Prostate gland (tissue), 2 donors: Measurements from ENCODE around the gene PCDHGA7. TPM values are rescaled to one million over a fixed set of nuclear protein-coding genes. Genes with fewer than 3 reads are reported as not detected.
A peak's percentile ranks its signal among the peaks of the same experiment; 100 is the strongest.
"Not testable (repeated sequence)": the region's sequence is repeated elsewhere in the genome, so short reads cannot be mapped to it uniquely, and the experiment has no call there.

Source experiments
- DNase-seq: peaks from one replicate; pipeline ENCODE4 v3.0.0-alpha.2; 2019; ENCODE audit warnings: low spot score
- H3K27ac ChIP-seq, 2 donors: fragments of 200-600 bp; sonication (generic); 2 replicates each; pipeline ENCODE4 v1.5.1; 2017 to 2019
- H3K27me3 ChIP-seq: fragments of 200-600 bp; sonication (generic); replicated peaks from 2 replicates; pipeline ENCODE4 v1.5.1; 2019; ENCODE audit not compliant: insufficient read depth
- H3K36me3 ChIP-seq, 2 donors: fragments of 200-600 bp; sonication (generic); 1 replicate in 1 of 2; 2 replicates in 1 of 2; pipeline versions ENCODE4 v1.5.1 to v1.8.1; 2017 to 2019
- H3K4me1 ChIP-seq: fragments of 200-600 bp; sonication (generic); replicated peaks from 2 replicates; pipeline ENCODE4 v1.5.1; 2019
- H3K4me3 ChIP-seq, 2 donors: fragments of 200-600 bp; sonication (generic); 2 replicates each; pipeline ENCODE4 v1.5.1; 2017 to 2019
- H3K9me3 ChIP-seq: fragments of 200-600 bp; sonication (generic); 2 replicates; pipeline ENCODE4 v1.5.1; 2017
- POLR2A ChIP-seq: fragments of 450-650 bp; IDR thresholded peaks from one replicate; pipeline ENCODE4 v1.6.1; 2016; ENCODE audit warnings: antibody characterized with exemption, mild to moderate bottlenecking
- POLR2AphosphoS5 ChIP-seq: sonication (generic); formaldehyde crosslinking; IDR thresholded peaks from one replicate; pipeline ENCODE4 v1.6.1; 2017; ENCODE audit warnings: antibody characterized with exemption
- WGBS: methylation state at CpG from one replicate; pipeline ENCODE4 v1.1.5; 2018; 5-methylcytosine and 5-hydroxymethylcytosine counted together
- intact Hi-C: fragments of 100-400 bp; cut with DNase I; formaldehyde crosslinking; loops from one replicate; pipeline ENCODE4 v1.14.2; 2022
- total RNA-seq, 2 donors: library from RNA; depleted of rRNA; stranded (reverse); fragments of >200 nt; gene quantifications; one replicate each; pipeline ENCODE4 v1.1.0, GENCODE V29; 2016
- TF ChIP-seq, protein P1 (sequence below), 4 experiments: fragments of 200-600 bp in 2 of 4; fragments of 450-650 bp in 2 of 4; sonication (generic) in 2 of 4; IDR thresholded peaks; 1 replicate in 3 of 4; 2 replicates in 1 of 4; pipeline ENCODE4 v1.5.1; 2016 to 2019; ENCODE audit warnings: antibody characterized with exemption in 4 of 4, mild to moderate bottlenecking in 2 of 4, moderate library complexity in 2 of 4

Gene PCDHGA7
- total RNA-seq, 2 donors from 2014 or later, result 4.1 to 8.2 TPM

GRCh38 chr5:141369994-141370848 is 12.3 kb upstream of the PCDHGA7 start, which contains the start of gene PCDHGB3:
TSS of gene PCDHGB3 (plus strand) at chr5:141370242. CDS start at chr5:141370395, 153 bp downstream.
- TF ChIP-seq POLR2AphosphoS5 (no peak), POLR2A (no peak)
- TF ChIP-seq, protein P1, sequence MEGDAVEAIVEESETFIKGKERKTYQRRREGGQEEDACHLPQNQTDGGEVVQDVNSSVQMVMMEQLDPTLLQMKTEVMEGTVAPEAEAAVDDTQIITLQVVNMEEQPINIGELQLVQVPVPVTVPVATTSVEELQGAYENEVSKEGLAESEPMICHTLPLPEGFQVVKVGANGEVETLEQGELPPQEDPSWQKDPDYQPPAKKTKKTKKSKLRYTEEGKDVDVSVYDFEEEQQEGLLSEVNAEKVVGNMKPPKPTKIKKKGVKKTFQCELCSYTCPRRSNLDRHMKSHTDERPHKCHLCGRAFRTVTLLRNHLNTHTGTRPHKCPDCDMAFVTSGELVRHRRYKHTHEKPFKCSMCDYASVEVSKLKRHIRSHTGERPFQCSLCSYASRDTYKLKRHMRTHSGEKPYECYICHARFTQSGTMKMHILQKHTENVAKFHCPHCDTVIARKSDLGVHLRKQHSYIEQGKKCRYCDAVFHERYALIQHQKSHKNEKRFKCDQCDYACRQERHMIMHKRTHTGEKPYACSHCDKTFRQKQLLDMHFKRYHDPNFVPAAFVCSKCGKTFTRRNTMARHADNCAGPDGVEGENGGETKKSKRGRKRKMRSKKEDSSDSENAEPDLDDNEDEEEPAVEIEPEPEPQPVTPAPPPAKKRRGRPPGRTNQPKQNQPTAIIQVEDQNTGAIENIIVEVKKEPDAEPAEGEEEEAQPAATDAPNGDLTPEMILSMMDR (IDR thresholded peaks at IDR 0.05), result peak in 1 of 4 experiments; percentile 21
- Histone ChIP-seq H3K27me3 (peaks cover 8% of the 10 kb centered on the region), H3K9me3 (no peaks in the 10 kb centered on the region), H3K36me3 (no peaks in the 10 kb centered on the region), H3K4me1 (no peaks in the 10 kb centered on the region), H3K4me3 (no peak within 1 kb of the TSS), H3K27ac (no peak within 1 kb of the TSS)
- no peak for DNase-seq
- 17% methylated on average over 32 of the region's 32 CpGs for WGBS
- intact Hi-C loops, result no loop called here

- Histone ChIP-seq H3K4me1 (no peaks in the 10 kb centered on the region), H3K9me3 (no peaks in the 10 kb centered on the region), H3K27me3 (peaks cover 4% of the 10 kb centered on the region), H3K4me3 (no peak overlapping the region), H3K36me3 (no peaks in the 10 kb centered on the region), H3K27ac (no peak overlapping the region)
- 18% methylated on average over 41 of the region's 69 CpGs for WGBS
- intact Hi-C loops, result no loop called here
- no peak for DNase-seq
- no peak for TF ChIP-seq POLR2A
- TF ChIP-seq, protein P1 (IDR thresholded peaks at IDR 0.05), result no peak
- no peak for TF ChIP-seq POLR2AphosphoS5
Measured at GRCh38 chr5:141371572-141372475, 10.7 kb upstream of the PCDHGA7 start.

DNA sequence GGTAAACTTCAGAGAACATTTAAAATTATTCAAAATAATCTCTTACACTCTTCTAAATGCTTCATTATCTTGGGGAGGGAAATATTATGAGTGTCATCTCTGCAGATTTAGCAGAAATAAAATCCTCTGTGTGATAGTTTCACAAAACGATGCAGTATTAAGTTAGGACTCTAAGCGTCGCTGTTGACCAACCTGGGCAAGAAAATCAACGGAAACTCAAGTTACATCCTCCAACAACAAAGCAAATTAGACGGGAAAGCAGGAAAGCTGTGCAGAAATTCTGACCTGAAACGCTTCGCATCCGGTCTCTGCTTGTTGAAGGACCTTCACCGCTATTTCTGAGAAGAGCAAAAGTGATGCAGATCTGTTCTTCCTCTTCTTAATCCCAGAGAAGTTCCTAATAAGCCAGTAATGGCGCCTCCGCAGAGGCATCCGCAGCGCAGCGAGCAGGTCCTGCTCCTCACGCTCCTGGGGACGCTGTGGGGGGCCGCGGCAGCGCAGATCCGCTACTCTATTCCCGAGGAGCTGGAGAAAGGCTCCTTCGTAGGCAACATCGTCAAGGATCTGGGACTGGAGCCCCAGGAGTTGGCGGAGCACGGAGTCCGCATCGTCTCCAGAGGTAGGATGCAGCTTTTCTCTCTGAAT is 8.7 kb upstream of the PCDHGA7 start, which contains the start of gene PCDHGA6:
TSS of gene PCDHGA6 (plus strand) at position 219 of the 645 bp plus-strand sequence. CDS start at position 412, 193 bp downstream.
- H3K4me3 ChIP-seq, result no peak within 1 kb of the TSS
- H3K9me3 ChIP-seq, result no peaks in the 10 kb centered on the region
- no peaks in the 10 kb centered on the region for H3K36me3 ChIP-seq
- H3K27ac ChIP-seq, result no peak within 1 kb of the TSS
- DNase-seq, result no peak
- H3K4me1 ChIP-seq, result no peaks in the 10 kb centered on the region
- H3K27me3 ChIP-seq, result peaks cover 4% of the 10 kb centered on the region
- TF ChIP-seq, protein P1 (IDR thresholded peaks at IDR 0.05), result peak in 2 of 4 experiments; percentile 10 to 17
- TF ChIP-seq POLR2A (no peak), POLR2AphosphoS5 (no peak)
- intact Hi-C loops, result no loop called here
- WGBS, result 13% methylated on average over 27 of the region's 27 CpGs

GRCh38 chr5:141374627-141375026 is 7.9 kb upstream of the PCDHGA7 start:
- Histone ChIP-seq H3K27ac (no peak overlapping the region), H3K4me3 (no peak overlapping the region), H3K9me3 (no peaks in the 10 kb centered on the region), H3K4me1 (no peaks in the 10 kb centered on the region), H3K27me3 (peaks cover 4% of the 10 kb centered on the region), H3K36me3 (no peaks in the 10 kb centered on the region)
- no peak for DNase-seq
- 39% methylated on average over 14 of the region's 14 CpGs for WGBS
- intact Hi-C loops, result no loop called here
- TF ChIP-seq POLR2A (no peak), POLR2AphosphoS5 (no peak)
- TF ChIP-seq, protein P1 (IDR thresholded peaks at IDR 0.05), result no peak

DNA sequence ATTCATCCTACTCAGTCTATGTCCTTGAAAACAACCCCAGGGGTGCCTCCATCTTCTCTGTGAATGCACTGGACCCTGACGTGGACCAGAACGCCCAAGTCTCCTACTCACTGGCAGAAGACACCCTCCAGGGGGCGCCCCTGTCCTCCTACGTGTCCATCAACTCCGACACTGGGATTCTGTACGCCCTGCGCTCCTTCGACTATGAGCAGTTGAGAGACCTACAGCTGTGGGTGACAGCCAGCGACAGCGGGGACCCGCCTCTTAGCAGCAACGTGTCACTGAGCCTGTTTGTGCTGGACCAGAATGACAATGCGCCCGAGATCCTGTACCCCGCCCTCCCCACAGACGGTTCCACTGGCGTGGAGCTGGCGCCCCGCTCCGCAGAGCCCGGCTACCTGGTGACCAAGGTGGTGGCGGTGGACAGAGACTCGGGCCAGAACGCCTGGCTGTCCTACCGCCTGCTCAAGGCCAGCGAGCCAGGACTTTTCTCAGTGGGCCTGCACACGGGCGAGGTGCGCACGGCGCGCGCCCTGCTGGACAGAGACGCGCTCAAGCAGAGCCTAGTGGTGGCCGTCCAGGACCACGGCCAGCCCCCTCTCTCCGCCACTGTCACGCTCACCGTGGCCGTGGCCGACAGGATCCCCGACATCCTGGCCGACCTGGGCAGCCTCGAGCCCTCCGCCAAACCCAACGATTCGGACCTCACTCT is 6.9 kb upstream of the PCDHGA7 start:
- H3K4me1 ChIP-seq, H3K27ac ChIP-seq, H3K27me3 ChIP-seq, H3K4me3 ChIP-seq, intact Hi-C loops, H3K9me3 ChIP-seq, H3K36me3 ChIP-seq, DNase-seq: not testable (repeated sequence)
- WGBS, result 29% methylated on average over 8 of the region's 48 CpGs
